MM.1S (cell line): ENCODE data around the gene GLIPR2.

Source experiments
- DNase-seq: peaks from one replicate; pipeline ENCODE4 v3.0.0-alpha.2; 2015
- H2AFZ ChIP-seq: fragments of 300-600 bp; sonication (generic); 2 replicates; pipeline ENCODE4 v1.6.0; 2016; ENCODE audit warnings: antibody characterized with exemption, low read length
- H3F3A ChIP-seq: fragments of 300-600 bp; sonication (generic); 2 replicates; pipeline ENCODE4 v1.6.1; 2016; ENCODE audit warnings: mild to moderate bottlenecking, antibody characterized with exemption, low read length, moderate library complexity, mixed read lengths; ENCODE audit not compliant: insufficient read depth
- H3K27ac ChIP-seq: fragments of 300-600 bp; sonication (generic); 2 replicates; pipeline ENCODE4 v1.5.1; 2016; ENCODE audit warnings: mild to moderate bottlenecking, low read length
- H3K27me3 ChIP-seq: fragments of 300-600 bp; sonication (generic); replicated peaks from 2 replicates; pipeline ENCODE4 v1.6.0; 2016; ENCODE audit warnings: low read length; ENCODE audit not compliant: insufficient read depth
- H3K36me3 ChIP-seq: fragments of 300-600 bp; sonication (generic); replicated peaks from 2 replicates; pipeline ENCODE4 v1.6.1; 2016; ENCODE audit warnings: mild to moderate bottlenecking, low read length, mixed read lengths; ENCODE audit not compliant: insufficient read depth
- H3K4me1 ChIP-seq: fragments of 300-600 bp; sonication (generic); 2 replicates; pipeline ENCODE4 v1.6.1; 2016; ENCODE audit warnings: low read length, mixed read lengths
- H3K4me2 ChIP-seq: fragments of 300-600 bp; sonication (generic); 2 replicates; pipeline ENCODE4 v1.6.0; 2016; ENCODE audit warnings: low read depth, low read length
- H3K4me3 ChIP-seq: fragments of 300-600 bp; sonication (generic); 2 replicates; pipeline ENCODE4 v1.5.1; 2016; ENCODE audit warnings: low read length, mixed read lengths
- H3K79me2 ChIP-seq: fragments of 300-600 bp; sonication (generic); 2 replicates; pipeline ENCODE4 v1.6.1; 2016; ENCODE audit warnings: mixed run types, low read length, mixed read lengths
- H3K9ac ChIP-seq: fragments of 300-600 bp; sonication (generic); 2 replicates; pipeline ENCODE4 v1.6.1; 2016; ENCODE audit warnings: low read length, mixed read lengths
- H3K9me2 ChIP-seq: fragments of 300-600 bp; sonication (generic); replicated peaks from 2 replicates; pipeline ENCODE4 v1.6.1; 2016; ENCODE audit warnings: mild to moderate bottlenecking, low read length, mixed read lengths; ENCODE audit not compliant: insufficient read depth
- H3K9me3 ChIP-seq: fragments of 300-600 bp; sonication (generic); replicated peaks from 2 replicates; pipeline ENCODE4 v1.6.1; 2016; ENCODE audit warnings: mild to moderate bottlenecking, low read length, mixed read lengths; ENCODE audit not compliant: insufficient read depth
- H4K20me1 ChIP-seq: fragments of 300-600 bp; sonication (generic); 2 replicates; pipeline ENCODE4 v1.6.1; 2016; ENCODE audit warnings: mild to moderate bottlenecking, low read length, moderate library complexity, mixed read lengths; ENCODE audit not compliant: insufficient read depth
- EZH2 ChIP-seq: fragments of 300-600 bp; sonication (generic); optimal IDR thresholded peaks from 2 replicates; pipeline ENCODE3; 2017; ENCODE audit warnings: low read depth, mild to moderate bottlenecking, antibody characterized with exemption, low read length, mixed read lengths
- EZH2phosphoT487 ChIP-seq: fragments of 300-600 bp; sonication (generic); IDR thresholded peaks from 2 replicates; pipeline ENCODE4 v1.6.1; 2018; ENCODE audit warnings: antibody characterized with exemption, low read length
- TF ChIP-seq, protein P1 (sequence below): fragments of 300-600 bp; sonication (generic); IDR thresholded peaks from 2 replicates; pipeline ENCODE4 v1.5.1; 2016; ENCODE audit warnings: antibody characterized with exemption, low read length, mixed read lengths

Gene GLIPR2

DNA sequence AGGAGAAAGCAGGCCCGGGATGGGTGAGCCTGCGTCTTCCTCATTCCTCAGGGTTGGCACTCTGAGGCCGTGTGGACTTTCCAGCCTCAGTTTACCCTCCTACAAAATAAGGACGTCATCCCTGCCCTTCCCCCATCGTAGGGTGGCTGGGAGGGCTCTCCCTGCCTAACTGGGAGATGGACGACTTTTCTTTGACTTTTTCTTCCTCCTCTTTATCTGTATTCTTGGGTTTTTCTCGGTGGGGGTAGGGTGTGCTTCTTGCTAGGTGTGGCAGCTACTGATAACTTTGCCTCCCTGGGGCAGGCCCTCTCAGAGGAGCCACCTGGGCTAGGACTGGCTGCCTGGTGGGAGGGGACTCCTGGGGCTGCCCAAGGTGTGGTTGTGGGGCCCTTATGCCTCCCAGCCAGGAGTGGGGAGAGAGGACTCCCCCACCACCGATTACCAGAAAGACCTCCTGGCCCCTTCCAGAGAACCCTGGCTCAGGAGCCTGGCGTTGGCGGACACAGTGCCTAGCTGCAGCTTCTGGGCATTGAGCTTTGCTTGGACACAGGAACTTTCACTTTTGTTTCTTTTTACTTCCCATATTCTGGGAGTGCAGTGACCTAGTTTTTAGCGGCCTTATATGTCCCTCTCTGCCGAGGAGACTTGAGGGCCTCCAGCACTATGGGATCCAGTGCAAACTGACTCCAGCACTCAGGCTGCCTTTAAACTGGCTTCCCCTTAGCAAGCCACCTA lies 6.1 kb downstream of the GLIPR2 start:
- Histone ChIP-seq H3K9me3 (no peaks in the 10 kb centered on the region), H3K79me2 (peaks cover 23% of the 10 kb centered on the region; the same call in 1 of the 2 replicates), H3K9me2 (no peaks in the 10 kb centered on the region), H3K36me3 (no peaks in the 10 kb centered on the region), H3F3A (peaks cover 18% of the 10 kb centered on the region), H3K4me3 (no peak overlapping the region), H3K4me1 (peaks cover 62% of the 10 kb centered on the region), H3K27me3 (no peaks in the 10 kb centered on the region), H3K9ac (no peak overlapping the region), H3K27ac (no peak overlapping the region), H4K20me1 (no peaks in the 10 kb centered on the region), H3K4me2 (peak overlapping the region; percentile 8; the same call in 1 of the 2 replicates), H2AFZ (no peak overlapping the region)
- TF ChIP-seq, protein P1, sequence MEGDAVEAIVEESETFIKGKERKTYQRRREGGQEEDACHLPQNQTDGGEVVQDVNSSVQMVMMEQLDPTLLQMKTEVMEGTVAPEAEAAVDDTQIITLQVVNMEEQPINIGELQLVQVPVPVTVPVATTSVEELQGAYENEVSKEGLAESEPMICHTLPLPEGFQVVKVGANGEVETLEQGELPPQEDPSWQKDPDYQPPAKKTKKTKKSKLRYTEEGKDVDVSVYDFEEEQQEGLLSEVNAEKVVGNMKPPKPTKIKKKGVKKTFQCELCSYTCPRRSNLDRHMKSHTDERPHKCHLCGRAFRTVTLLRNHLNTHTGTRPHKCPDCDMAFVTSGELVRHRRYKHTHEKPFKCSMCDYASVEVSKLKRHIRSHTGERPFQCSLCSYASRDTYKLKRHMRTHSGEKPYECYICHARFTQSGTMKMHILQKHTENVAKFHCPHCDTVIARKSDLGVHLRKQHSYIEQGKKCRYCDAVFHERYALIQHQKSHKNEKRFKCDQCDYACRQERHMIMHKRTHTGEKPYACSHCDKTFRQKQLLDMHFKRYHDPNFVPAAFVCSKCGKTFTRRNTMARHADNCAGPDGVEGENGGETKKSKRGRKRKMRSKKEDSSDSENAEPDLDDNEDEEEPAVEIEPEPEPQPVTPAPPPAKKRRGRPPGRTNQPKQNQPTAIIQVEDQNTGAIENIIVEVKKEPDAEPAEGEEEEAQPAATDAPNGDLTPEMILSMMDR, result no peak
- TF ChIP-seq EZH2, result no peak
- TF ChIP-seq EZH2phosphoT487, result no peak
- DNase-seq, result no peak

DNA sequence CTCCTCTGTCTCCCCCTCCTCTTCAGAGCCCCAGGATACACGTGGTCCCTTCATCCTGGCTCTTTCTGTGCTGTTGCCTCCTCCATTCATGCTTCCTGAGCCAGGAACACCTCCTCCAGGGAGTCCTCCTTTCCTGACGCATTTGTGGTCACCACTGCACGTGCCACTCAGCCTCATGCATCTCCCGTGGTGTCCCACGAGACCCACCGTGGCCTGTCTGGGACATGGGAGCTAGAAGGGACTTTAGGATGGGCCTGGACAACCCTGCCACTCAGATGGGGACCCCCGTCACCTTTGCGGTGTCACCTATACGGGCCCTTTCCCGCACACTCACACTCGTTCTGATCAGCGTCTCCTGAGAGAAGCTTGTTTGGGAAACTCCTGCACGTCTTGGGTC lies 6.7 kb downstream of the GLIPR2 start:
- TF ChIP-seq, protein P1, result no peak
- TF ChIP-seq EZH2 (no peak), EZH2phosphoT487 (no peak)
- Histone ChIP-seq H3K27me3 (no peaks in the 10 kb centered on the region), H3K79me2 (peaks cover 23% of the 10 kb centered on the region; the same call in 1 of the 2 replicates), H3K4me2 (peak overlapping the region; percentile 8; the same call in 1 of the 2 replicates), H3K9ac (no peak overlapping the region), H4K20me1 (no peaks in the 10 kb centered on the region), H3K9me3 (no peaks in the 10 kb centered on the region), H2AFZ (no peak overlapping the region), H3K4me1 (peaks cover 68% of the 10 kb centered on the region), H3K36me3 (no peaks in the 10 kb centered on the region), H3F3A (peaks cover 20% of the 10 kb centered on the region), H3K4me3 (no peak overlapping the region), H3K9me2 (no peaks in the 10 kb centered on the region), H3K27ac (no peak overlapping the region)
- no peak for DNase-seq

DNA sequence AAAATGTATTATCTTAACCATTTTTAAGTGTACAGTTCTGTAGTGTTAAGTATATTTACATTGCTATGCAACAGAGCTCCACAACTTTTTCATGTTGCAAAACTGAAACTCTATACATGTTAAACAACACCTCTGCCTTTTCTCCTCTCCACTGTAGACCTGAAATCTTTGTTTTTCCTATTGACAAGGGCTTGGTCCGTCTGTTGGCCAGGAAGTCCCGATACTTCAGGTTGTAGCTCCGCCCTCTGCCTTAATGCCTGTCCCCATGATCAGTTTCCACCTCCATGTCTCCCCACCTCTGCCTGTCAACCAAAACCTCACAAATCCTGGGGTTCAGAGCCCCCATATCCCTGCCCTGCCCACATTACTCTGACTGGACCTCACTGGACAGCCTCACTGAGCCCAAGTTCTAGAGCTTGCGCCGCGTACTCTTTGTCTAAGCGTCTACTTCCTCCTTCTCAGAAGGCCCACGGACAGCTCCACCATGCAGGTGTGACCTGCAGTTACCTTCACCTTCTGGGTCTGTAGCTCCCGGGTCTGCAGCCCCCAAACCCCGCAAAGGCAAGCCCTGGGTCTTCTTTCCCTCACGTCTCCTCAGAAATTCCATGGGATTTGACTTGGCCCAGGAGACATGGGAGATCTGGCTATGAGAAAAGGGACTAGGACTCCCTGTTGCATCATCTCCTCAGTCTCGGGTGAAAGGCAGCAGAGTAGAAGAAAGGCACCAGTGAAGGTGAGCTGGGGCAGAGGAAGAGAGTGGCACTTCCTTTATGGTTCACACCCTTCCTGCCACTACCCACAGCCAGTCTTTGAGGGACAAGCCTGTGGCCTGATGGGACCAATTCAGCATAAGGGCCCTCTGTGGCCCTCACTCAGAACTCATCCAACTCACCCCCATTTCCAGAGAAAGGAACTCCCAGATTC lies 8.0 kb downstream of the GLIPR2 start:
- H3K4me2 ChIP-seq, result peak overlapping the region; percentile 83
- H3K4me3 ChIP-seq, result peak overlapping the region; percentile 29
- H4K20me1 ChIP-seq, result no peaks in the 10 kb centered on the region
- no peaks in the 10 kb centered on the region for H3K27me3 ChIP-seq
- no peak overlapping the region for H3K9ac ChIP-seq
- 0 out of 2 replicates have a peak overlapping the region, but pooled peaks have one; percentile 37 for H2AFZ ChIP-seq
- H3K79me2 ChIP-seq, result peaks cover 18% of the 10 kb centered on the region; the same call in 1 of the 2 replicates
- H3K27ac ChIP-seq, result peak overlapping the region; percentile 18; the same call in 1 of the 2 replicates
- DNase-seq, result peak; percentile 39
- H3K9me2 ChIP-seq, result no peaks in the 10 kb centered on the region
- no peak for TF ChIP-seq EZH2
- TF ChIP-seq, protein P1, result no peak
- TF ChIP-seq EZH2phosphoT487, result no peak
- H3K4me1 ChIP-seq, result peaks cover 76% of the 10 kb centered on the region
- H3K36me3 ChIP-seq, result no peaks in the 10 kb centered on the region
- no peaks in the 10 kb centered on the region for H3K9me3 ChIP-seq
- peaks cover 32% of the 10 kb centered on the region for H3F3A ChIP-seq
